GM12874 (cell line): ENCODE data around the gene STRAP.

Experiments
- CTCF ChIP-seq: IDR thresholded peaks from 2 replicates; pipeline ENCODE4 v1.5.1; 2011; ENCODE audit warnings: low read depth, mild to moderate bottlenecking, control low read depth, low read length, moderate library complexity; ENCODE audit not compliant: insufficient read depth

Gene STRAP

DNA sequence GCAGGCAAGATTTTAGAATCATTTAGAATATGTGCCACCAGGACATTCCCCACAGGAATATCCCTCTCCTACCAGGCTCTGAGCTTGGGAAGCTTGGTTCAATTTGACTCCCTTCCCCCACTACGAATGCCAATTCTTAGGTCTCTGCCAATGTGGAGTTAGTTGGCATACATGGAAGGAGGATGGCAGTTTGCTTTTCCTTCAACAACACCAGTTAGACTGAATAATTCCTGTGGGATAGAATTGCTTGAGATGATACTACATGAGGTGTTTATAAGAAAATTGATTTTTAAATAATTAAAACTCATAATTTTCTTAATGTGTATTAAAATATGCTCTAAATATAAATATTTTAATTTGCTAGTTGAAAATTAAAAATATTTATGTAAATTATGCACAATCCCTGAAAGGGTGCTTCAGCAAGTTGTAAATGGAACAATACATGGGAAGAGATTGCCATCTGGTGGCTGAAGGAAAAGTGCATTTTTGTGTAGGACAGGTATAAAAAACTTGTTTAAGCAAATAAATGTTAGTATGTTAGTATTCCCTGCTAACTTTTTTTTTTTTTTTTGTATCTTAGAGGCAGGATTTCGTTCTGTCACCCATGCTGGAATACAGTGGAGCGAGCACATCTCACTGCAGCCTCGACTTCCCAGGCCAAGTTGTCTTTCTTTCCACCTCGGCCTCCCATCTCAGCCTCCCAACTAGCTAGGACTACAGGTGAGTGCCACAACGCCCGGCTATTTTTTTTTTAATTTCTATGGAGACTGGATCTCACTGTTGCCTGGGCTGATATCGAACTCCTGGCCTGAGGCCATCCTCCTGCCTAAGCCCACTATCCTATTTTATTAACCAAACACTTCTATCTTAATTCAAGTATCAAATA, 25.8 kb upstream of the STRAP start:
- TF ChIP-seq CTCF = peak; percentile 32; the same call in 1 of the 2 replicates

- no peak for TF ChIP-seq CTCF
These were observed 23.8 kb upstream of the STRAP start for GRCh38 chr12:15858353-15858752.

- no peak for TF ChIP-seq CTCF
These were observed 23.1 kb upstream of the STRAP start for GRCh38 chr12:15859116-15859515.

DNA sequence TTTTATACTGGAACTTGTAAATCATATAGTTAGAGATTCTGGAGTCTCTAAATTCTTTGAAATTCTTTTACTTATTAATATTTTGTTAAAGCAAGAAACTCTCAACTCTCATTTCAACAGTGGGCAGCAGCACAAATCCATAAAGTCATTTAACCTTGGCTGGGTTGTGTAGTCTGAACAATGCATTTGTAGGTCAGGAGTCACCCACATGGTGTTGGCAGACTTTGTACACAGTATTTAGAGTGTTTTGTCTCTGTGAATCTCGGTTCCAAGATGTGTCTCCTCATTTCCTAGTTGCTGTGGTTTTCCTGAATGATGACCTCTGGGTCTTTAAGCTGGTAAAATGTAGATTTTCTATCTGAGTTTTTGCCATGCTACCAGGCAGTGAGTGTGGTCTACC, 20.8 kb upstream of the STRAP start:
- TF ChIP-seq CTCF = no peak

DNA sequence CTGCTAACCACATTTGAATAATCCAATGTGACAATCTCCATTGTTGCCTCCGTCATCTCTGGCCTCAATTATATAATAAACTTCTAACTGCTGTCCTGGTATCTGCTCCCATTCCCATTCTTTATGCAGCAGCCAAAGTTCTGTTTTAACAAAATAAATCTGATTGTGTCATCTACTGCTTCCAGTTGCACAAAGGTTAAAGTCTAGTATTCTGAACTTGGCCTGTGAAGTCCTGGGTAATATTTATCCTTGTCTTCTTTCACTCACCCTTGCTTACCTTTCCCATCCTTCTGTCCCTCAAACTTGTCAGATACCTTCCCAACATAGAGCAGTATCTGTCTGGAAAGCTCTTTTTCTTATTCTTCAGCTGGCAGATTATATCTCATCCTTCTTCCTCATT, 19.3 kb upstream of the STRAP start:
- no peak for TF ChIP-seq CTCF

- no peak for TF ChIP-seq CTCF
These were observed 18.8 kb upstream of the STRAP start for GRCh38 chr12:15863372-15863771.

GRCh38 chr12:15863984-15864383, 18.2 kb upstream of the STRAP start:
- TF ChIP-seq CTCF = no peak

GRCh38 chr12:15868186-15868585, 14.0 kb upstream of the STRAP start:
- TF ChIP-seq CTCF = no peak
